Activated CD4-positive, alpha-beta T cell treated with anti-CD3 and anti-CD28 coated beads, Interleukin-2, amount 10 ng/mL, durations not matched to agents 7 days and 5 days (primary cell): ENCODE data around the gene FAM3D. TPM values are rescaled to one million over a fixed set of nuclear protein-coding genes. Genes with fewer than 3 reads are reported as not detected.
"Not testable (repeated sequence)": the region's sequence is repeated elsewhere in the genome, so short reads cannot be mapped to it uniquely, and the experiment has no call there.

Experiments used
- CTCF ChIA-PET: fragments of 350-600 bp; sonication (Branson Sonifier 250); formaldehyde crosslinking; loops from one replicate; lab custom pipeline; 2021; ENCODE audit warnings: antibody characterized with exemption; lab: Charles Lee
- POLR2A ChIA-PET: fragments of 350-600 bp; sonication (Branson Sonifier 250); formaldehyde crosslinking; loops from one replicate; lab custom pipeline; 2021; ENCODE audit warnings: antibody characterized with exemption; lab: Charles Lee
- DNase-seq: peaks from one replicate; pipeline ENCODE4 v3.0.0-alpha.2; 2020
- H3K27ac Mint-ChIP-seq: one replicate; pipeline ENCODE4 v1.8.0; 2021; ENCODE audit warnings: mild to moderate bottlenecking, moderate library complexity, mixed read lengths
- H3K27me3 Mint-ChIP-seq: one replicate; pipeline ENCODE4 v1.8.0; 2021; ENCODE audit warnings: mixed read lengths
- H3K36me3 Mint-ChIP-seq: one replicate; pipeline ENCODE4 v1.8.0; 2021; ENCODE audit warnings: low read depth, mixed read lengths
- H3K4me1 Mint-ChIP-seq: one replicate; pipeline ENCODE4 v1.8.0; 2021; ENCODE audit warnings: mixed read lengths
- H3K4me3 Mint-ChIP-seq: one replicate; pipeline ENCODE4 v1.8.0; 2021; ENCODE audit warnings: mild to moderate bottlenecking, moderate library complexity, mixed read lengths
- H3K9me3 Mint-ChIP-seq: one replicate; pipeline ENCODE4 v1.8.0; 2021; ENCODE audit warnings: mixed read lengths
- total RNA-seq, 2 experiments: library from RNA; stranded (reverse); gene quantifications; one replicate each; pipeline ENCODE4 v1.2.3, GENCODE V29; 2021

The FAM3D gene
- total RNA-seq, 2 experiments from 2014 or later, result not detected

- Mint-ChIP-seq H3K27ac (no peak overlapping the region), H3K27me3 (peaks cover 16% of the 10 kb centered on the region), H3K4me3 (no peak overlapping the region), H3K36me3 (no peaks in the 10 kb centered on the region), H3K9me3 (no peaks in the 10 kb centered on the region), H3K4me1 (no peaks in the 10 kb centered on the region)
- no peak for DNase-seq
- ChIA-PET CTCF (no interaction called here), POLR2A (no interaction called here)
These were observed 13.5 kb upstream of the FAM3D start for GRCh38 chr3:58679974-58680666.

GRCh38 chr3:58679446-58679845 is 12.9 kb upstream of the FAM3D start:
- Mint-ChIP-seq H3K4me3 (no peak overlapping the region), H3K4me1 (no peaks in the 10 kb centered on the region), H3K27me3 (peaks cover 21% of the 10 kb centered on the region), H3K9me3 (no peaks in the 10 kb centered on the region), H3K36me3 (no peaks in the 10 kb centered on the region), H3K27ac (no peak overlapping the region)
- no peak for DNase-seq
- POLR2A ChIA-PET, result no interaction called here
- CTCF ChIA-PET, result no interaction called here

GRCh38 chr3:58678177-58678970 is 11.8 kb upstream of the FAM3D start:
- CTCF ChIA-PET, result interaction anchor here (1.2 kb wide), 1 partner anchor 13 kb away, joined by 8 read pairs; no protein-coding TSS in a partner anchor
- POLR2A ChIA-PET, H3K27ac Mint-ChIP-seq, H3K4me3 Mint-ChIP-seq, H3K36me3 Mint-ChIP-seq, H3K4me1 Mint-ChIP-seq, H3K9me3 Mint-ChIP-seq, DNase-seq: not testable (repeated sequence)
- H3K27me3 Mint-ChIP-seq, result peaks cover 29% of the 10 kb centered on the region

- CTCF ChIA-PET, result no interaction called here
- Mint-ChIP-seq H3K4me1 (no peaks in the 10 kb centered on the region), H3K9me3 (no peaks in the 10 kb centered on the region), H3K4me3 (no peak overlapping the region), H3K27ac (no peak overlapping the region), H3K36me3 (no peaks in the 10 kb centered on the region), H3K27me3 (peaks cover 27% of the 10 kb centered on the region)
- POLR2A ChIA-PET, result no interaction called here
- no peak for DNase-seq
These were observed 6.3 kb upstream of the FAM3D start for GRCh38 chr3:58672880-58673279.

GRCh38 chr3:58672451-58672850 is 5.9 kb upstream of the FAM3D start:
- H3K4me3 Mint-ChIP-seq, result no peak overlapping the region
- DNase-seq, result no peak
- ChIA-PET CTCF (no interaction called here), POLR2A (no interaction called here)
- H3K4me1 Mint-ChIP-seq, result no peaks in the 10 kb centered on the region
- no peaks in the 10 kb centered on the region for H3K36me3 Mint-ChIP-seq
- no peaks in the 10 kb centered on the region for H3K9me3 Mint-ChIP-seq
- peaks cover 27% of the 10 kb centered on the region for H3K27me3 Mint-ChIP-seq
- H3K27ac Mint-ChIP-seq, result no peak overlapping the region

GRCh38 chr3:58670506-58671135 is 4.0 kb upstream of the FAM3D start:
- ChIA-PET CTCF (no interaction called here), POLR2A (no interaction called here)
- Mint-ChIP-seq H3K27me3 (peaks cover 17% of the 10 kb centered on the region), H3K36me3 (no peaks in the 10 kb centered on the region), H3K4me1 (no peaks in the 10 kb centered on the region), H3K4me3 (no peak overlapping the region), H3K27ac (no peak overlapping the region), H3K9me3 (no peaks in the 10 kb centered on the region)
- DNase-seq, result no peak

- ChIA-PET POLR2A (no interaction called here), CTCF (no interaction called here)
- Mint-ChIP-seq H3K9me3 (no peaks in the 10 kb centered on the region), H3K4me1 (no peaks in the 10 kb centered on the region), H3K27me3 (no peaks in the 10 kb centered on the region), H3K36me3 (no peaks in the 10 kb centered on the region), H3K27ac (no peak overlapping the region), H3K4me3 (no peak overlapping the region)
- no peak for DNase-seq
These were observed 1.7 kb upstream of the FAM3D start for GRCh38 chr3:58668247-58668646.

GRCh38 chr3:58667704-58668103 is 1.1 kb upstream of the FAM3D start:
- no peak for DNase-seq
- Mint-ChIP-seq H3K4me1 (no peaks in the 10 kb centered on the region), H3K36me3 (no peaks in the 10 kb centered on the region), H3K27me3 (no peaks in the 10 kb centered on the region), H3K4me3 (no peak overlapping the region), H3K9me3 (no peaks in the 10 kb centered on the region), H3K27ac (no peak overlapping the region)
- POLR2A ChIA-PET, result no interaction called here
- CTCF ChIA-PET, result no interaction called here

- H3K27ac Mint-ChIP-seq, result no peak overlapping the region
- DNase-seq, result no peak
- H3K27me3 Mint-ChIP-seq, result no peaks in the 10 kb centered on the region
- no peak overlapping the region for H3K4me3 Mint-ChIP-seq
- no peaks in the 10 kb centered on the region for H3K36me3 Mint-ChIP-seq
- POLR2A ChIA-PET, result no interaction called here
- no peaks in the 10 kb centered on the region for H3K9me3 Mint-ChIP-seq
- CTCF ChIA-PET, result no interaction called here
- no peaks in the 10 kb centered on the region for H3K4me1 Mint-ChIP-seq
These were observed 655 bp upstream of the FAM3D start for GRCh38 chr3:58667229-58667628.

GRCh38 chr3:58665405-58665804 is 1.2 kb downstream of the FAM3D start:
- Mint-ChIP-seq H3K4me3 (no peak overlapping the region), H3K27ac (no peak overlapping the region), H3K27me3 (no peaks in the 10 kb centered on the region), H3K36me3 (no peaks in the 10 kb centered on the region), H3K9me3 (no peaks in the 10 kb centered on the region), H3K4me1 (no peaks in the 10 kb centered on the region)
- ChIA-PET CTCF (no interaction called here), POLR2A (no interaction called here)
- no peak for DNase-seq

- H3K9me3 Mint-ChIP-seq, result no peaks in the 10 kb centered on the region
- H3K4me3 Mint-ChIP-seq, result no peak overlapping the region
- H3K27ac Mint-ChIP-seq, result no peak overlapping the region
- POLR2A ChIA-PET, result no interaction called here
- CTCF ChIA-PET, result no interaction called here
- no peak for DNase-seq
- no peaks in the 10 kb centered on the region for H3K27me3 Mint-ChIP-seq
- H3K4me1 Mint-ChIP-seq, result no peaks in the 10 kb centered on the region
- H3K36me3 Mint-ChIP-seq, result no peaks in the 10 kb centered on the region
These were observed 2.0 kb downstream of the FAM3D start for GRCh38 chr3:58664611-58665010.

- Mint-ChIP-seq H3K4me1 (no peaks in the 10 kb centered on the region), H3K27ac (no peak overlapping the region), H3K36me3 (no peaks in the 10 kb centered on the region), H3K9me3 (no peaks in the 10 kb centered on the region), H3K4me3 (no peak overlapping the region), H3K27me3 (peaks cover 2% of the 10 kb centered on the region)
- no peak for DNase-seq
- POLR2A ChIA-PET, result no interaction called here
- CTCF ChIA-PET, result no interaction called here
These were observed 4.6 kb downstream of the FAM3D start for GRCh38 chr3:58661836-58662420.

- Mint-ChIP-seq H3K4me3 (no peak overlapping the region), H3K9me3 (no peaks in the 10 kb centered on the region), H3K4me1 (no peaks in the 10 kb centered on the region), H3K27ac (no peak overlapping the region), H3K36me3 (no peaks in the 10 kb centered on the region), H3K27me3 (peaks cover 2% of the 10 kb centered on the region)
- POLR2A ChIA-PET, result no interaction called here
- CTCF ChIA-PET, result no interaction called here
- no peak for DNase-seq
These were observed 5.6 kb downstream of the FAM3D start for GRCh38 chr3:58660998-58661397.
